ENCODE results near the gene CLTCL1. TPM values are rescaled to one million over a fixed set of nuclear protein-coding genes. Genes with fewer than 3 reads are reported as not detected.

CLTCL1 gene
- total RNA-seq, 1 donor from 2014 or later: 6.8 TPM

GRCh38 chr22:19253143-19253542 lies 38.4 kb downstream of the CLTCL1 start:
- Histone ChIP-seq H3K27me3 (ENCODE audit: low read depth) (no peaks in the 10 kb centered on the region), H3K4me3 (no peak overlapping the region), H3K27ac (no peak overlapping the region), H3K9me3 (no peaks in the 10 kb centered on the region), H3K36me3 (no peaks in the 10 kb centered on the region), H3K4me1 (no peaks in the 10 kb centered on the region)
- ATAC-seq (no peak), DNase-seq (no peak)
- intact Hi-C loops (cut with DNase I): no loop called here
- no peak for TF ChIP-seq CTCF (IDR thresholded peaks at IDR 0.05)

- Histone ChIP-seq H3K36me3 (no peaks in the 10 kb centered on the region), H3K4me3 (no peak overlapping the region), H3K27me3 (ENCODE audit: low read depth) (no peaks in the 10 kb centered on the region), H3K27ac (no peak overlapping the region), H3K9me3 (no peaks in the 10 kb centered on the region), H3K4me1 (no peaks in the 10 kb centered on the region)
- ATAC-seq (no peak), DNase-seq (no peak)
- intact Hi-C loops (cut with DNase I): no loop called here
- no peak for TF ChIP-seq CTCF (IDR thresholded peaks at IDR 0.05)
Measured at GRCh38 chr22:19244600-19245352, 46.7 kb downstream of the CLTCL1 start.

GRCh38 chr22:19242699-19243098 lies 48.8 kb downstream of the CLTCL1 start:
- no peak for DNase-seq
- H3K36me3 ChIP-seq: peaks cover 11% of the 10 kb centered on the region
- H3K4me1 ChIP-seq: no peaks in the 10 kb centered on the region
- no peak overlapping the region for H3K4me3 ChIP-seq
- intact Hi-C loops (cut with DNase I): no loop called here
- TF ChIP-seq CTCF (IDR thresholded peaks at IDR 0.05): no peak
- H3K27me3 ChIP-seq (ENCODE audit: low read depth): no peaks in the 10 kb centered on the region
- H3K27ac ChIP-seq: no peak overlapping the region
- H3K9me3 ChIP-seq: no peaks in the 10 kb centered on the region
- no peak for ATAC-seq

GRCh38 chr22:19241593-19241906 lies 50.0 kb downstream of the CLTCL1 start:
- TF ChIP-seq CTCF (IDR thresholded peaks at IDR 0.05): no peak
- H3K36me3 ChIP-seq: peaks cover 11% of the 10 kb centered on the region
- no peaks in the 10 kb centered on the region for H3K9me3 ChIP-seq
- DNase-seq (no peak), ATAC-seq (peak in 1 of 2 donors; percentile 20)
- no peaks in the 10 kb centered on the region for H3K4me1 ChIP-seq
- H3K4me3 ChIP-seq: no peak overlapping the region
- intact Hi-C loops (cut with DNase I): no loop called here
- H3K27ac ChIP-seq: no peak overlapping the region
- no peaks in the 10 kb centered on the region for H3K27me3 ChIP-seq (ENCODE audit: low read depth)

- peak; percentile 37 to 39 for ATAC-seq
- intact Hi-C loops (cut with DNase I): no loop called here
Measured at GRCh38 chr22:19240813-19241592, 50.5 kb downstream of the CLTCL1 start.

More at GRCh38 chr22:19240813-19241592, 50.5 kb downstream of the CLTCL1 start:
- Histone ChIP-seq H3K4me1 (no peaks in the 10 kb centered on the region), H3K27me3 (ENCODE audit: low read depth) (no peaks in the 10 kb centered on the region), H3K27ac (no peak overlapping the region), H3K9me3 (no peaks in the 10 kb centered on the region), H3K4me3 (no peak overlapping the region), H3K36me3 (peaks cover 11% of the 10 kb centered on the region)
- no peak for DNase-seq
- TF ChIP-seq CTCF (IDR thresholded peaks at IDR 0.05): no peak
